ENCODE results near the gene TLX3.
A peak's percentile ranks its signal among the peaks of the same experiment; 100 is the strongest.
"Not testable (repeated sequence)": the region's sequence is repeated elsewhere in the genome, so short reads cannot be mapped to it uniquely, and the experiment has no call there.

TLX3 gene

DNA sequence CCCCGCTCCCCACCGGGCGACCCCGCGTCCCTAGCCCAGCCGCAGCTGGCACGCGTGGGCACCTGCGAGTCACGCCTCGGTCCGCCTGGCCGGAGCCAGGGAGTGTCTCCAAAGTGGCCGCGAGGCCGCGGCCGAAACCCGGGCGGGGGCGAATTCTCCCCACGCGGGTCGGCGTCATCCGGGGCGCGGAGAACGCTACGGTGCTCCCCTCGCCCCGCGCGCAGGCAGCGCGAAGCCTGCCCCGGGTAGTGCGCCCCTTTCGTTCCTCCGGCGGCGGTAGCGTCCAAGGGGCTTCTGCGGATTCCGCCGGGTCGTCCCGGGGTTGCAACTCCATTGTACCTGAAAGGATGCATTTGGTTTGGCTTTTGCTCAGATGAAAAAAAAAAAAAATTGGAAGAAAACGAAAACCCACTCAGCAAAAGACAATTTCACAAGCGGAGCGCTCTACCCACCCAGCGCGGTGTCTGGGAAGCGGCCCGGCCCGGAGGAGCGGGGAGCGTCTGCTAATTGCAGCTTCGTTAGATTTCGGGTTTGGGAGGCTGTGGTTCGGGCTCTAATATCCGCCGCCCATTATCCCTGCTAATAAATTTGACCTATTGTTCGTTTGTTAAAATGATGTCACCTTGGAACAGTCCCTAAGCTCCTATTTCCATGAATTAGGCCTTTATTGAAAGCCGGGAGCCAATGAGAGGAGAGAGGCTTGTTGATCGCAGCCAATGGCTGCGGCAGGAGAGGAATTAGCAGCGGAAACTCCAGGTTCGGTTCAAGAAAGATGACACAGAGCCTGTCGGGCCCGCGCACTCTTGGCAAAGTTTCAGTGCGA is at the start of gene TLX3:
TSS of gene TLX3 (plus strand) at position 796 of the 823 bp plus-strand sequence. CDS start 118 bp downstream, outside the sequence.
- peak; percentile 39 for DNase-seq

- DNase-seq = no peak
Measured at GRCh38 chr5:171261361-171261760, 47.7 kb upstream of the TLX3 start.

GRCh38 chr5:171261904-171262303 is 47.1 kb upstream of the TLX3 start:
- DNase-seq = no peak

- no peak for DNase-seq
Measured at GRCh38 chr5:171263181-171263580, 45.9 kb upstream of the TLX3 start.

DNA sequence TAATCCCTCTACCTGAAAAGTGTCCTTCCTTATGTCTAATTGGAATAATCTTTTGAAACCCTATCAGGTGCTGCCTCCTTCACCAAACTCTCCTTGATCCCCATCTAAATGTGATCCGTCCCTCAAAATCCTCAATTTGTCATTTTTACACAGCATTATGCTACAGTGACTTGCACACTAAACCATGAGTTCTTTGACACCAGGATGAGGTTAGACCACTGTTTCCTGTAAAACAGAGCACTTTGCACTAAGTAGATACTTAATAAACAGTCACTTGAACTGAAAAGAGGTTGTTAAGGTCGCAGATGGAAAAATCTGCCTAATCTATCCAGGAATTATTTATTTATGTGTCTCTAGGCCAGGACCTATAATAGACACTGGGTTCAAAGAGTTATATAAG is 44.2 kb upstream of the TLX3 start:
- no peak for DNase-seq

DNA sequence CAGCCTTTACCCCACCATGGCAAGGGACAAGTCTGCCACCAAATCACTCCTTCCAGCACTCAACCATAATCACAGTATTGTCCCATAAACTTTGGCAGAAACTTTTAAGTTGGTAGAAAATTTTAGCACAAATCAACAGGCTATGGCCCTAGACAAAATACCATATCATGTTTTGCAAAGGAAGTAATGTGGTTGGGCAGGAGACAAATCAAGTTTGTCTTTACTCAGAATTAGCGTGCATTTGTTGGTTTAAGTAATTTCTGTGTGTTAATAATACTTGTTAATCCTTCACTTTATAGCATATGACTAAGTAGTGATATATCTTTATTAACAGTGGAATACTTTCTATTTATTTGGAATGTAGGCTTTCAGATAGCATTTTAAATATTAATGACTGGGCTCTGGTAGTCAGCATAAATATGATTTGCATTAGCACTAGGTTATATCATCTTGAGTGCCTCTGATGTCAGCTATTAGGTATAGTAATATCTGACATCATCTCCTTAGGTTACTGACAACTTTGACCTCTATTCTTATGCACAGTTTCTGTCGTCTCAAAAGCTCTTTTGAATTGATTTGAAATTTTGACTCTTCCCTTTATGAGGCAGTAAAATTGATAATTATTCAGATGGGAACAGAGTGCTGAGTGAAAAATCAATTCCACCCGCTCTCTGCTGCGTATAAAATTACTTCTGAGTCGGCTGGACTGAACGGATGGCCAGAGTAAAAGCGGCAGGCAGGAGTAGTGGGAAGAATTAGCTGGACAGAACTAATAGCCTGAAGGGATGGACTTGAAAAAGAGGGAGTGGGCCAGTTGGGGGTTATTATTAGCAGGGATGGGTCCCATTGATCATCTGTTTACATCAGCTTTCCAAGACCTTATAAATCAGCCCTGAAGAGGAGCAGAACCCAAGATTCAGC is 40.1 kb upstream of the TLX3 start:
- no peak for DNase-seq

DNA sequence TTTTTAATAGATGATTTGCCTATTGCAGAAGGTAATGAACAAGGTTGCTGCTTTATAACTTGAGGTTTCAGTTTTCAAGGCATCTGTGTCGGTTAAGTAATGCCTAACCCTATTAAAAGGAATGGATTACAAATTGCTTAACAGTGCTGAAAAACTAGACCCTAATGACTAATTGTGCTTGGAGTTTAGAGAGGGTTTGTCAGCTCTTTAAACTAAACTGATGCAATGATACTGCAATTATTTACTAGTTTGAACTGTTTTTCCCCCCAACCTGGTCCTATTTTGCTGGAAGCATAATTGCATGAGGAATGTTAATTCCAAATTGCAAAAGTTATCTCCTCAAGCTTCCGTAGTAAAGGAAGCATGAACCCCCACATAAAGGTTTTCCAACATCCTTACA is 39.3 kb upstream of the TLX3 start:
- DNase-seq = peak; percentile 87

DNA sequence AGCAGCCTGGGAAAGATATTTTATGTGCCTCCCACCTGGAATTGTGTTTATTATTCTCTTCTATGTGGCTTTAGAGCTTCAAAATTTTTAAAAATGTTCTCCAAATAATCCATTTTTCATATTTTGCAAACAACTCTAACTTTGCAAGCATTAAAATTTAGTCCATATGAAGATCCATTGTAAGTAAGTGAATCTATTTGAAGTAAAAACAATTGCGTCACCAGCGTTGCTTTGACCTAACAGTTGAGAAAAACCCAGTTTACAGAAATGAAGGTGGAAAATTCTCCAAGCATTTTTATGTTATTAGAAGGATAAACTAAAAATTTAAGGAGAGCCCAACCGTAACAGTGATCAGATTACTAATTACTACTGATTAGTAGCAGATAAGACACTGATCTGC is 38.9 kb upstream of the TLX3 start:
- no peak for DNase-seq

GRCh38 chr5:171271798-171272197 is 37.2 kb upstream of the TLX3 start:
- no peak for DNase-seq

DNA sequence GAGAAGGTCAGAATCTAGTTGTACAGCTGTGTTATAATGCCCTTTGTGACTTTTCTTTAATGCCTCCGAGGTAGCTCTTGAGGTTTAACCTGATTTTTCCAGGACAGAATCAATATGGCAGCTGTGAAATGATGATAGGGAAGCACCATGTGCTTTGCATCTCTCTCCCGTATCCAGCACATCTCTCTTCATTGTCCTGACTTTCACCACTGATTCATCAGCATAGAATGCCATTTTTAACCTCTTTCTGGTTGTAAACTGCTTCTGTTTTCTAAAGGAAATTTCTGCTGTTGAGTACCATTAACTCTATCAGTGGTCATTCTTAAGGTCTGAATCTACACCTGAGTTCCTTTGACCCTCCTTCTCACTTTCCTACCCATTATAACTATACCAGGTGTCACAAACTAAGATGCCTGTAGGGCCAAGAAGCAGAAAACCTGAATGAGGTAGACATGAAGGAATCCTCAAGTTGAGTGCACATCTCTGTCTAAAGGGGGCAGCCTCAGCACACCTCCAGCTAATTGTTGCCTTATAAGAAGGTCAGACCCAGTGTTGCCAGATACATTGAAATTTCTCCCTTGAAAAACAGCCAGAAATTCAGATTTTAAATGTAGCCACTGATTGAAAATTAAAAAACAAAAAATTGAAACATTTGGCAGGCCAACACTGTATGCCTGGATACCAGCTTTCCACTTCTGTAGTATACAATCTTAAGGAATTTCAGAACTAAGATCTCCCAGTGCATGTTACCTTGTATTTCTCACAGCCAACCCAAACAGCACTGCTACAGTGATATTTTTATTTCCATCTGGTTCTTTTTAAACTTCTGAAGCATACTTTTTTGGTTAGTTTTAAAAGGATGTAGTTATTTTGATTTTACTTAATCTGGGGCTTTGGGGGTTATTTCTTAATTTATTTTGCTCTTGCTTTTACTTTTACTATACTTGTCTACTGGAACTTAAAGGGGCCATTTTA is 35.8 kb upstream of the TLX3 start:
- DNase-seq = peak; percentile 54

DNA sequence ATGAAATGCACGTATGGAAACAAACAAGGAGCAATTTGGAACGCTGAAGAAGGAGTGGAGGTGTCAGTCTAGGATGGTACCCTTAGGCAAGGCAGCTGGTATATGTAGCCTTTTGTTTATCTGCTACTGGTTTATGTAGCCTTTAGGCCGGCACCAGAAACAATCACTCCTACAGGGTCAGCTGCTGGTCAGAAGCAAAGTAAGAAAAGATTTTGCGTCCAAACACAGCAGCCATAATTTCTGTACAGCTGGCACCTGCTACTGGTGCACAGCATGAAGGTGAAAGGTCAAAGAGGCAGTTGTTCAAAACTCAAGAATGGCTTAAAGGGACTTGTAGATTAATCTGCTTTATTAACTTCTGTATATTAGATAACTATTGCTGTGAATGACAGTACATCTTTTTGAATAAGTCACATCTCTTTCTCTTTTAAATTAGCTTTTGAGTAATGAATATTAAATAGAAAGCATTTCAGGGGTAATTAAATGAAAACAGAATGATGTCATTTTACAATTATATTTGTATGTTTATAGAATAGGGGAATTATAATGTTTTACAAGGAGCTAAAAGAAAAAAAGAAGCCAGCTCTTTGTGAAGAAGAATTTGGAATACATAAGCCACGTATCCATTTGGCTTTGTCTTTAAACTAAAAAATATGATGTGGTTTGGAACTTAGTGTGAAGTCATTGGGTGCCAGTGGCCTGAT is 33.1 kb upstream of the TLX3 start:
- DNase-seq = no peak

GRCh38 chr5:171283753-171284152 is 25.3 kb upstream of the TLX3 start:
- no peak for DNase-seq

DNA sequence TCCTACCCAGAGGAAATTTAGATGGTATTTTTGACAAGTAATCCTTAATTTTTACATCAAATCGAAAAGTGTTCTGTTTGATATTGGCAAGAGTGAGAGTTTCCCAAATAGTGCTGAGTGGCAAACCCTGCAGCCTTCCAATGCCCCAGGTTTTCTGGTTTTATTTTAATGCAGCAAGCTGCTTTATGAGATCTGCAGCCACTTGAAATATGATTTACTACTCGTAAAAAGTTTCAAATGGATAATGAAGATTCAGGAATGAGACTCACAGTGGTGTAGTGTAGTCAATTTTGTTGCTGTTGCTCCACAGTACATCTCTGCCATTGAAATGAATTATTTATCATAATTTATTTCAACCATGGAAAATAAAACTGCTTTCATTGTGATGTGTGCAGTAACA is 23.6 kb upstream of the TLX3 start:
- DNase-seq = no peak

GRCh38 chr5:171288066-171288465 is 21.0 kb upstream of the TLX3 start:
- peak; percentile 57 for DNase-seq

- DNase-seq = no peak
Measured at GRCh38 chr5:171291371-171291770, 17.7 kb upstream of the TLX3 start.

DNA sequence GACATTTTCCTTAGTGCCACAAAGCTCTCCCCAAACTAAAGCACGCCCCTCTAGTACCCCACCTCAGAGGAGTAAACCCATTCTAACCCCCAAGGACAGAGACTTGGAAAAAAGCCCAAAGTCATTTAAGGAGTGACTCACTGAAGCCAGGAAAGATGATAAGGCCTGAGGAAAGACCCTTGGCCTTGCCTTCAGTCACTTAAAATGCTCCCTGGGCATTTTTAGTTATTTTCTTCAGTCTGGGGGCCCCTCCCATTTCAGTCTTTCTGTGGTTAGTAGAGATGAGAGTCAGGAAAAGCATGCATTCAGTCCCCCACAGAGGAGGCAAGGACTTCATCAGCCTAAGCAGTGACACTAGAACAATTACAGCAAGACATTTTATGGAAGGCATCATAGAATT is 13.7 kb upstream of the TLX3 start:
- DNase-seq = peak; percentile 36

DNA sequence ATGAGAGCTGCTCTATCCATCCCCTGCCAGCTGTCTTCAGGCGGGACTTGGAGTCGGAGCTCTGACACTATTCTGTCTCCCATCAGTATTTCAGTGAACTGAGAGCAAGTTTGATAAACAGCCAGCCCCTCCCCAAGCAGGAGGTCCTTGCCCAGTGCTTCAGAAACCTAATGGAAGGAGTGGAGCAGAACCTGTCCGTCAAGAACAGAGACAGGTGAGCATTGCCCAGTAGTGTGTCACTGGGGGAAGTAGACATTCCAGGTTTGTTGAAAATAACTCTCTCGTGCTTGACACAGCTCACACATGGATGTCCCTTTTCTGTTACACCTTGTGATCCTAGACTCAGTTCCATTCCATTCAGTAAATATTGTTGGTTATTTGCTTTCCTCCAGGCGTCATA is 13.2 kb upstream of the TLX3 start:
- DNase-seq = no peak

- not testable (repeated sequence) for DNase-seq
Measured at GRCh38 chr5:171297941-171298340, 11.1 kb upstream of the TLX3 start.

GRCh38 chr5:171299228-171299627 is 9.8 kb upstream of the TLX3 start:
- no peak for DNase-seq

- no peak for DNase-seq
Measured at GRCh38 chr5:171299851-171300250, 9.2 kb upstream of the TLX3 start.

- no peak for DNase-seq
Measured at GRCh38 chr5:171300358-171300757, 8.7 kb upstream of the TLX3 start.

DNA sequence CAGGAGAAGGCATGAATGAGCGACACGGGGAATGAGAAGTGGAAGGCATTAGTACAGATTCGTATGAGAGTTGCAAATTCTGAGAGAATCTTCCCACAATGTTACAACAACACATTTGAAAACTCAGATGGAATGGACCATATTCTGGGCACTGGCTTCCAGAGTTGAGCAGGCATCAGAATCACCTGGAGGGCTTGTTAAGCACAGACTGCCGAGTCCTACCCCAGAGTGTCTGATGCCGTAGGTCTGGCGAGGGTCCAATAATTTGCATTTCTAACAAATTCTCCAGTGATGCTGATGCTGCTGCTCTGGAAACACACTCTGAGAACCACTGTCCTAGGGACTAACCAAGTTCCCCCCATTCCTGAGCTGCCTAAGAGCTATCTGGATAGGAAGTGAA is 2.9 kb upstream of the TLX3 start:
- DNase-seq = no peak

Measured in fibroblast of upper back skin (primary cell).